Sigmoid colon (tissue), 4 donors: ENCODE measurements around the gene NAALAD2.

Source experiments
- CTCF ChIP-seq, 4 experiments: fragments of 450-650 bp in 3 of 4; fragments of 200-600 bp in 1 of 4; IDR thresholded peaks; one replicate each; pipeline ENCODE4 v1.5.1; 2016 to 2019; ENCODE audit warnings: antibody characterized with exemption in 4 of 4, mild to moderate bottlenecking in 3 of 4, moderate library complexity in 2 of 4
- EP300 ChIP-seq, 4 donors: sonication (generic); formaldehyde crosslinking; IDR thresholded peaks; one replicate each; pipeline ENCODE4 v1.6.1; 2017; ENCODE audit warnings: antibody characterized with exemption in 4 of 4
- POLR2AphosphoS5 ChIP-seq, 4 donors: sonication (generic); formaldehyde crosslinking; IDR thresholded peaks; one replicate each; pipeline ENCODE4 v1.6.1; 2017; ENCODE audit warnings: antibody characterized with exemption in 4 of 4

- TF ChIP-seq CTCF (IDR thresholded peaks at IDR 0.05) = no peak
- TF ChIP-seq POLR2AphosphoS5 (IDR thresholded peaks at IDR 0.05) = no peak
- no peak for TF ChIP-seq EP300 (IDR thresholded peaks at IDR 0.05)
These were observed at the start of gene NAALAD2 for GRCh38 chr11:90134478-90135003.
